H9 (cell line): ENCODE results near the gene ATP2B2. TPM values are rescaled to one million over a fixed set of nuclear protein-coding genes. Genes with fewer than 3 reads are reported as not detected.
"Not testable (repeated sequence)": the region's sequence is repeated elsewhere in the genome, so short reads cannot be mapped to it uniquely, and the experiment has no call there.

Experiments
- DNase-seq: peaks from one replicate; pipeline ENCODE4 v3.0.0-alpha.2; 2017
- H2AFZ ChIP-seq: one replicate; pipeline ENCODE4 v1.6.1; 2013; ENCODE audit warnings: mild to moderate bottlenecking, low read length, control low read depth, moderate library complexity
- H2AK5ac ChIP-seq: 2 replicates; pipeline ENCODE4 v1.6.1; 2013; ENCODE audit warnings: low read length, control low read depth, mixed read lengths; ENCODE audit not compliant: insufficient read length
- H2BK120ac ChIP-seq: one replicate; pipeline ENCODE4 v1.6.1; 2013; ENCODE audit warnings: low read depth, mild to moderate bottlenecking, low read length, control low read depth, inconsistent platforms; ENCODE audit not compliant: poor library complexity, severe bottlenecking
- H2BK12ac ChIP-seq: 2 replicates; pipeline ENCODE4 v1.6.1; 2013; ENCODE audit warnings: low read length, control low read depth, mixed read lengths, low read depth; ENCODE audit not compliant: insufficient read length
- H2BK15ac ChIP-seq: 2 replicates; pipeline ENCODE4 v1.6.1; 2013; ENCODE audit warnings: low read depth, low read length, control low read depth
- H2BK20ac ChIP-seq: one replicate; pipeline ENCODE4 v1.6.1; 2013; ENCODE audit warnings: low read depth, mild to moderate bottlenecking, low read length, control low read depth, inconsistent platforms; ENCODE audit not compliant: poor library complexity, severe bottlenecking
- H2BK5ac ChIP-seq: 2 replicates; pipeline ENCODE4 v1.6.1; 2013; ENCODE audit warnings: low read length, control low read depth, mixed read lengths; ENCODE audit not compliant: insufficient read length
- H3K14ac ChIP-seq: 2 replicates; pipeline ENCODE4 v1.6.1; 2013; ENCODE audit warnings: low read length, control low read depth; ENCODE audit not compliant: insufficient read depth
- H3K18ac ChIP-seq: 2 replicates; pipeline ENCODE4 v1.6.1; 2013; ENCODE audit warnings: low read depth, mild to moderate bottlenecking, mixed read lengths, low read length, control low read depth; ENCODE audit not compliant: insufficient read length
- H3K23ac ChIP-seq: 2 replicates; pipeline ENCODE4 v1.6.1; 2013; ENCODE audit warnings: low read length, control low read depth, mixed read lengths, low read depth; ENCODE audit not compliant: insufficient read length
- H3K23me2 ChIP-seq: 2 replicates; pipeline ENCODE4 v1.6.1; 2013; ENCODE audit warnings: low read depth, mild to moderate bottlenecking, mixed read lengths, low read length, control low read depth; ENCODE audit not compliant: insufficient read length, poor library complexity, severe bottlenecking
- H3K27ac ChIP-seq: 2 replicates; pipeline ENCODE4 v1.5.1; 2013; ENCODE audit warnings: low read length, control low read depth, mixed read lengths, low read depth; ENCODE audit not compliant: insufficient read length
- H3K27me3 ChIP-seq: 2 replicates; pipeline ENCODE4 v1.6.1; 2013; ENCODE audit warnings: low read length, control low read depth, inconsistent platforms; ENCODE audit not compliant: insufficient read depth
- H3K4ac ChIP-seq: 2 replicates; pipeline ENCODE4 v1.6.1; 2013; ENCODE audit warnings: low read depth, mild to moderate bottlenecking, control low read depth, inconsistent platforms, low read length, moderate library complexity
- H3K4me1 ChIP-seq: 2 replicates; pipeline ENCODE4 v1.6.1; 2013; ENCODE audit warnings: low read length, control low read depth, inconsistent platforms; ENCODE audit not compliant: insufficient read depth
- H3K4me2 ChIP-seq: 2 replicates; pipeline ENCODE4 v1.6.1; 2013; ENCODE audit warnings: low read length, control low read depth, mixed read lengths; ENCODE audit not compliant: insufficient read length, insufficient read depth
- H3K56ac ChIP-seq: 2 replicates; pipeline ENCODE4 v1.6.1; 2013; ENCODE audit warnings: low read depth, mild to moderate bottlenecking, mixed read lengths, low read length, control low read depth; ENCODE audit not compliant: insufficient read length
- H3K79me1 ChIP-seq: 2 replicates; pipeline ENCODE4 v1.6.1; 2013; ENCODE audit warnings: low read depth, mild to moderate bottlenecking, moderate library complexity, low read length, control low read depth, inconsistent platforms; ENCODE audit not compliant: insufficient read depth, poor library complexity, severe bottlenecking
- H3K79me2 ChIP-seq: 2 replicates; pipeline ENCODE4 v1.6.1; 2013; ENCODE audit warnings: low read length, control low read depth, inconsistent platforms; ENCODE audit not compliant: insufficient read depth
- H3K9ac ChIP-seq: 2 replicates; pipeline ENCODE4 v1.6.1; 2013; ENCODE audit warnings: low read length, control low read depth, mixed read lengths; ENCODE audit not compliant: insufficient read length; ENCODE audit errors: extremely low read depth
- H3K9me3 ChIP-seq: one replicate; pipeline ENCODE4 v1.6.1; 2013; ENCODE audit warnings: low read depth, low read length, inconsistent platforms; ENCODE audit not compliant: control insufficient read depth
- H3T11ph ChIP-seq: one replicate; pipeline ENCODE4 v1.6.1; 2013; ENCODE audit warnings: mild to moderate bottlenecking, low read length, control low read depth, inconsistent platforms
- H4K20me1 ChIP-seq: one replicate; pipeline ENCODE4 v1.6.1; 2013; ENCODE audit not compliant: control insufficient read depth, insufficient read length, insufficient read depth
- H4K5ac ChIP-seq: 2 replicates; pipeline ENCODE4 v1.6.1; 2013; ENCODE audit warnings: low read depth, mild to moderate bottlenecking, mixed read lengths, low read length, control low read depth; ENCODE audit not compliant: insufficient read length
- H4K8ac ChIP-seq: replicated peaks from 2 replicates; pipeline ENCODE4 v1.6.1; 2013; ENCODE audit warnings: low read length, control low read depth, mixed read lengths, low read depth; ENCODE audit not compliant: insufficient read length
- H4K91ac ChIP-seq: 2 replicates; pipeline ENCODE4 v1.6.1; 2013; ENCODE audit warnings: low read depth, mild to moderate bottlenecking, moderate library complexity, mixed read lengths, low read length, control low read depth; ENCODE audit not compliant: insufficient read length
- H3K27ac Mint-ChIP-seq, 3 experiments: 2 replicates in 2 of 3; 3 replicates in 1 of 3; pipeline ENCODE4 v1.8.0; 2020 to 2021; ENCODE audit warnings: mixed read lengths in 3 of 3, mild to moderate bottlenecking in 1 of 3, moderate library complexity in 1 of 3
- H3K27me3 Mint-ChIP-seq: 2 replicates; pipeline ENCODE4 v1.8.0; 2021; ENCODE audit warnings: low read depth, mild to moderate bottlenecking, moderate library complexity, mixed read lengths
- H3K36me3 Mint-ChIP-seq, 3 experiments: 2 replicates in 2 of 3; 3 replicates in 1 of 3; pipeline ENCODE4 v1.8.0; 2020 to 2021; ENCODE audit warnings: low read depth in 3 of 3, mixed read lengths in 3 of 3; ENCODE audit not compliant: insufficient read depth in 1 of 3
- H3K4me1 Mint-ChIP-seq, 2 experiments: 2 replicates each; pipeline ENCODE4 v1.8.0; 2020; ENCODE audit warnings: mixed read lengths in 2 of 2
- H3K4me3 Mint-ChIP-seq, 2 experiments: 2 replicates in 1 of 2; 3 replicates in 1 of 2; pipeline ENCODE4 v1.8.0; 2020 to 2021; ENCODE audit warnings: mild to moderate bottlenecking in 2 of 2, mixed read lengths in 2 of 2, moderate library complexity in 1 of 2
- H3K9me3 Mint-ChIP-seq, 2 experiments: 2 replicates in 1 of 2; 3 replicates in 1 of 2; pipeline ENCODE4 v1.8.0; 2020; ENCODE audit warnings: mild to moderate bottlenecking in 2 of 2, mixed read lengths in 2 of 2, moderate library complexity in 1 of 2
- CTCF ChIP-seq: fragments of 200-600 bp; sonication (generic); conservative IDR thresholded peaks from 3 replicates; pipeline ENCODE4 v1.8.0; 2021; ENCODE audit warnings: antibody characterized with exemption, mild to moderate bottlenecking
- WGBS: extraction: QIAGEN DNeasy Blood & Tissue Kit; methylation state at CpG from one replicate; pipeline ENCODE4 v1.1.7; 2013; ENCODE audit warnings: missing lambda C conversion rate, low lambda C conversion rate, mixed read lengths; ENCODE audit not compliant: insufficient read length; ENCODE audit errors: extremely low coverage; 5-methylcytosine and 5-hydroxymethylcytosine counted together
- total RNA-seq: library from RNA; stranded (reverse); gene quantifications from 2 replicates; pipeline ENCODE4 v1.2.1, GENCODE V29; 2021

Gene ATP2B2
- total RNA-seq, 1 experiment from 2014 or later: 0.33 TPM

DNA sequence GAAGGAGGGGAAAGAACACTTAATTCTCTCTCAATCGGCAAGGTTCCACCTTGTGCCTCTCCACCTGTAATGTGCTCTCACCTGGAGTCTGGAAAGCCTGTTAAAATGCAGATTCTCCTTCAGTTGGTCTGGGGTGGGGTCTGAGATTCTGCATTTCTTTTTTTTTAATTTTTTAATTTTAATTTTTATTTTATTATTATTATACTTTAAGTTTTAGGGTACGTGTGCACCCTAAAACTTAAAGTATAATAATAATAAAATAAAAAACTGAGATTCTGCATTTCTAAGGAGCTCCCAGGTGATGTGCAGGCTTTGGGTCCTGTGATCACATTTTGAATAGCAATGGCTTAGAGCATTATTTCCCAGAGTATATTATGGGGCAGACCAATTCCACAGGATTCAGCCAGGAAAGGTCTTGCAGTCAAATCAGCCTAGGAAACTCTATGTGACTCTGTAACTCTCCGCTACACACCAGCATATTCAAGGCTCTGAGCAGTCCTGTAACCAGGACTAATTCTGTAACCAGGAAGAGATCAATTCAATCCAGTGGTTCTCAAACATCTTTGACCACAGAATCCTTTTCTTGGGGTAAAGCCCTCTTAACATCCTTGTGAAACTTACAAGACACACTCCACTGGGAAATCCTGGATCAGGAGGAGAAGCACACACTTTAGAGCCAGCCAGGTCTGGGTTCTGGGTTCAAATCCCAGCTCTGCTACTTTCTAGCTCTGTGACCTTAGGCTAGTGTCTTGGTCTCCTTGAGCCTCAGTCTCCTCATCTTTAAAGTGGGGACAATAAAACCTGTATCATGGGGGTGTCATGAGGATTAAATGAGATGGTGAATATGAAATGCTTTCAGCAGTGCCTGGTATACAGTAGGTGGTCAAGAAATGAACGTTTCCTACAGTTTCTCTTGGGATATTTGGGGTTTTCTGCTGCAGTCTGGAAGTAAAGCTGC, 122.2 kb downstream of the ATP2B2 start:
- Histone ChIP-seq H3K9me3 (peaks cover 8% of the 10 kb centered on the region), H3T11ph (no peak overlapping the region), H3K4ac (no peak overlapping the region), H3K27ac (no peak overlapping the region), H3K14ac (no peak overlapping the region), H2BK5ac (no peak overlapping the region), H4K5ac (no peak overlapping the region), H3K56ac (no peak overlapping the region), H4K20me1 (no peaks in the 10 kb centered on the region), H3K79me1 (no peaks in the 10 kb centered on the region), H3K79me2 (no peaks in the 10 kb centered on the region), H2BK12ac (no peak overlapping the region), H3K4me1 (no peaks in the 10 kb centered on the region; the same call in 1 of the 2 replicates), H3K9ac (no peak overlapping the region), H3K18ac (no peak overlapping the region), H2AFZ (no peak overlapping the region), H2BK15ac (no peak overlapping the region), H4K91ac (no peak overlapping the region), H3K23me2 (no peaks in the 10 kb centered on the region), H3K23ac (no peak overlapping the region), H2AK5ac (no peak overlapping the region), H3K4me2 (no peak overlapping the region), H2BK120ac (no peak overlapping the region), H3K27me3 (no peaks in the 10 kb centered on the region), H2BK20ac (no peak overlapping the region), H4K8ac (no peak overlapping the region)
- Mint-ChIP-seq H3K27me3 (no peaks in the 10 kb centered on the region; the same call in none of the 2 replicates), H3K9me3 (no peaks in the 10 kb centered on the region), H3K4me3 (no peak overlapping the region), H3K27ac (peak overlapping the region in 2 of 3 experiments; percentile 52 to 57; a peak in 2 of 7 replicates), H3K36me3 (no peaks in the 10 kb centered on the region; a peak in 1 of 7 replicates), H3K4me1 (peaks cover 10 to 25% of the 10 kb centered on the region in 2 experiments)
- DNase-seq: no peak
- no CpG with 5 or more reads among the region's 4 CpGs for WGBS
- no peak for TF ChIP-seq CTCF

DNA sequence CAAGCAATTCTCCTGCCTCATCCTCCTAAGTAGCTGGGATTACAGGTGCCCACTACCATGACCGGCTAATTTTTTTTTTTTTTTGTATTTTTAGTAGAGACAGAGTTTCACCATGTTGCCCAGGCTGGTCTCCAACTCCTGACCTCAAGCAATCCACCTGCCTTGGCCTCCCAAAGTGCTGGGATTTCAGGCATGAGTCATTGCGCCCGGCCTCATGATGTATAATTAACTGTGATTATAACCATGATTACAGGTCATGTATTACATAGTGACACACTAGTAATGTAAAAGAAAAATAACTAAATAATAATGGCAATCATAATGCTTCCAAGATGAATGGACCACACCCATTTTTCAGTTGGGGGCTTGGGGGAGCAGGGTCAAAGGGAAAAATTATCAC, 122.9 kb downstream of the ATP2B2 start:
- no CpG with 5 or more reads among the region's 3 CpGs for WGBS

More for the DNA sequence above, 122.9 kb downstream of the ATP2B2 start:
- H3K4me2 ChIP-seq, H3K23ac ChIP-seq, H4K20me1 ChIP-seq, H2AK5ac ChIP-seq, H2BK5ac ChIP-seq, H3K14ac ChIP-seq, H3K27me3 ChIP-seq, H2BK12ac ChIP-seq, H4K8ac ChIP-seq, H2AFZ ChIP-seq, H3K79me1 ChIP-seq, H3K9me3 Mint-ChIP-seq, H4K5ac ChIP-seq, H3K79me2 ChIP-seq, DNase-seq, H3T11ph ChIP-seq, H3K27ac ChIP-seq, H3K4ac ChIP-seq, H3K36me3 Mint-ChIP-seq, H3K9ac ChIP-seq, H2BK120ac ChIP-seq, H2BK15ac ChIP-seq, H2BK20ac ChIP-seq, H3K18ac ChIP-seq, H3K56ac ChIP-seq, H3K27me3 Mint-ChIP-seq, H4K91ac ChIP-seq, H3K4me3 Mint-ChIP-seq, H3K4me1 ChIP-seq, H3K23me2 ChIP-seq, H3K9me3 ChIP-seq: not testable (repeated sequence)
- Mint-ChIP-seq H3K4me1 (peaks cover 12 to 26% of the 10 kb centered on the region in 2 experiments), H3K27ac (peak overlapping the region in 2 of 3 experiments; percentile 52 to 57; a peak in 1 of 7 replicates)
